IPS-NIHi11 (cell line): Measurements from ENCODE around the gene EPHB1.

Experiments used
- DNase-seq: peaks from one replicate; pipeline ENCODE4 v3.0.0; 2012; ENCODE audit warnings: mixed read lengths, low spot score

Gene EPHB1

GRCh38 chr3:135161425-135161824 lies 366.4 kb downstream of the EPHB1 start:
- peak; percentile 17 for DNase-seq

- no peak for DNase-seq
These were observed 368.6 kb downstream of the EPHB1 start for GRCh38 chr3:135163701-135164100.

- no peak for DNase-seq
These were observed 370.2 kb downstream of the EPHB1 start for GRCh38 chr3:135165260-135165659.

GRCh38 chr3:135166266-135166825 lies 371.3 kb downstream of the EPHB1 start:
- DNase-seq: no peak

GRCh38 chr3:135168822-135169221 lies 373.8 kb downstream of the EPHB1 start:
- no peak for DNase-seq

- DNase-seq: no peak
These were observed 374.6 kb downstream of the EPHB1 start for GRCh38 chr3:135169651-135170050.

- DNase-seq: no peak
These were observed 375.7 kb downstream of the EPHB1 start for GRCh38 chr3:135170732-135171131.

- DNase-seq: no peak
These were observed 377.3 kb downstream of the EPHB1 start for GRCh38 chr3:135172191-135172869.

GRCh38 chr3:135175728-135176277 lies 380.7 kb downstream of the EPHB1 start:
- DNase-seq: no peak

- DNase-seq: no peak
These were observed 381.8 kb downstream of the EPHB1 start for GRCh38 chr3:135176881-135177280.

- DNase-seq: no peak
These were observed 383.5 kb downstream of the EPHB1 start for GRCh38 chr3:135178566-135178965.

GRCh38 chr3:135181408-135181807 lies 386.3 kb downstream of the EPHB1 start:
- no peak for DNase-seq

- DNase-seq: no peak
These were observed 387.4 kb downstream of the EPHB1 start for GRCh38 chr3:135182364-135182998.

GRCh38 chr3:135190658-135191057 lies 395.6 kb downstream of the EPHB1 start:
- DNase-seq: no peak

GRCh38 chr3:135191708-135192107 lies 396.6 kb downstream of the EPHB1 start:
- DNase-seq: no peak

GRCh38 chr3:135192929-135193328 lies 397.9 kb downstream of the EPHB1 start:
- DNase-seq: no peak

- DNase-seq: no peak
These were observed 402.2 kb downstream of the EPHB1 start for GRCh38 chr3:135197246-135197645.

- no peak for DNase-seq
These were observed 402.8 kb downstream of the EPHB1 start for GRCh38 chr3:135197856-135198255.

GRCh38 chr3:135199137-135199536 lies 404.1 kb downstream of the EPHB1 start:
- no peak for DNase-seq

- no peak for DNase-seq
These were observed 408.0 kb downstream of the EPHB1 start for GRCh38 chr3:135203026-135203425.

- DNase-seq: no peak
These were observed 418.2 kb downstream of the EPHB1 start for GRCh38 chr3:135213213-135213612.

GRCh38 chr3:135213822-135214221 lies 418.8 kb downstream of the EPHB1 start:
- DNase-seq: no peak

GRCh38 chr3:135214400-135214799 lies 419.3 kb downstream of the EPHB1 start:
- DNase-seq: no peak
